CD4-positive, alpha-beta memory T cell (primary cell): ENCODE results near the gene IGF2. TPM values are rescaled to one million over a fixed set of nuclear protein-coding genes. Genes with fewer than 3 reads are reported as not detected.

ENCODE experiments used
- CTCF ChIA-PET: fragments of 350-600 bp; sonication (Branson Sonifier 250); formaldehyde crosslinking; loops from one replicate; lab custom pipeline; 2021; ENCODE audit warnings: inconsistent platforms; ENCODE audit not compliant: partially characterized antibody; lab: Charles Lee
- POLR2A ChIA-PET: fragments of 350-600 bp; sonication (Branson Sonifier 250); formaldehyde crosslinking; loops from one replicate; lab custom pipeline; 2021; ENCODE audit not compliant: partially characterized antibody; lab: Charles Lee
- DNase-seq, 5 donors: peaks; one replicate each; pipeline versions ENCODE4 v3.0.0 to v3.0.0-alpha.2; 2020 to 2022; ENCODE audit warnings: mixed read lengths in 1 of 5
- H3K27ac ChIP-seq: one replicate; pipeline ENCODE4 v1.7.0; 2013; ENCODE audit warnings: low read depth, low read length
- H3K27me3 ChIP-seq: 2 replicates; pipeline ENCODE4 v1.7.0; 2013; ENCODE audit warnings: mild to moderate bottlenecking, low read length, moderate library complexity; ENCODE audit not compliant: insufficient read depth
- H3K36me3 ChIP-seq: 2 replicates; pipeline ENCODE4 v1.7.0; 2013; ENCODE audit warnings: mild to moderate bottlenecking, low read length, moderate library complexity; ENCODE audit not compliant: insufficient read depth
- H3K4me1 ChIP-seq: 2 replicates; pipeline ENCODE4 v1.7.0; 2013; ENCODE audit warnings: mild to moderate bottlenecking, low read length, moderate library complexity; ENCODE audit not compliant: insufficient read depth
- H3K4me3 ChIP-seq, 2 donors: one replicate each; pipeline ENCODE4 v1.7.0; 2013; ENCODE audit warnings: low read length in 2 of 2, mild to moderate bottlenecking in 1 of 2
- H3K9me3 ChIP-seq, 2 donors: one replicate each; pipeline ENCODE4 v1.7.0; 2013; ENCODE audit warnings: low read length in 2 of 2, control low read depth in 1 of 2; ENCODE audit not compliant: control insufficient read depth in 1 of 2
- H3K27ac Mint-ChIP-seq, 7 donors: one replicate each; pipeline ENCODE4 v1.8.0; 2020 to 2021; ENCODE audit warnings: mixed read lengths in 7 of 7, mild to moderate bottlenecking in 6 of 7, inconsistent platforms in 3 of 7, moderate library complexity in 3 of 7
- H3K27me3 Mint-ChIP-seq, 2 donors: one replicate each; pipeline ENCODE4 v1.8.0; 2020 to 2021; ENCODE audit warnings: mixed read lengths in 2 of 2
- H3K36me3 Mint-ChIP-seq, 2 donors: one replicate each; pipeline ENCODE4 v1.8.0; 2020 to 2021; ENCODE audit warnings: mixed read lengths in 2 of 2, inconsistent platforms in 1 of 2, mild to moderate bottlenecking in 1 of 2
- H3K4me1 Mint-ChIP-seq, 4 donors: one replicate each; pipeline ENCODE4 v1.8.0; 2020 to 2021; ENCODE audit warnings: mixed read lengths in 4 of 4, mild to moderate bottlenecking in 1 of 4
- H3K4me3 Mint-ChIP-seq, 8 donors: one replicate each; pipeline ENCODE4 v1.8.0; 2020 to 2021; ENCODE audit warnings: mixed read lengths in 8 of 8, mild to moderate bottlenecking in 7 of 8, moderate library complexity in 6 of 8, inconsistent platforms in 3 of 8
- H3K9me3 Mint-ChIP-seq, 8 donors: one replicate each; pipeline ENCODE4 v1.8.0; 2020 to 2021; ENCODE audit warnings: mixed read lengths in 8 of 8, mild to moderate bottlenecking in 5 of 8, inconsistent platforms in 3 of 8, moderate library complexity in 1 of 8
- intact Hi-C: fragments of 100-400 bp; cut with micrococcal nuclease; formaldehyde crosslinking; loops from one replicate; pipeline ENCODE4 v1.15.1; 2023
- polyA plus RNA-seq, 2 donors: library from polyadenylated mRNA; unstranded; fragments of 300-500 nt; fragmentation: Illumina TruSeq; gene quantifications; one replicate each; pipeline ENCODE4 v1.2.3, GENCODE V29; 2021
- total RNA-seq, 2 experiments: library from RNA; stranded (reverse); gene quantifications; one replicate each; pipeline ENCODE4 v1.2.3, GENCODE V29; 2021

IGF2 gene
- total RNA-seq (not detected), polyA plus RNA-seq (not detected)

DNA sequence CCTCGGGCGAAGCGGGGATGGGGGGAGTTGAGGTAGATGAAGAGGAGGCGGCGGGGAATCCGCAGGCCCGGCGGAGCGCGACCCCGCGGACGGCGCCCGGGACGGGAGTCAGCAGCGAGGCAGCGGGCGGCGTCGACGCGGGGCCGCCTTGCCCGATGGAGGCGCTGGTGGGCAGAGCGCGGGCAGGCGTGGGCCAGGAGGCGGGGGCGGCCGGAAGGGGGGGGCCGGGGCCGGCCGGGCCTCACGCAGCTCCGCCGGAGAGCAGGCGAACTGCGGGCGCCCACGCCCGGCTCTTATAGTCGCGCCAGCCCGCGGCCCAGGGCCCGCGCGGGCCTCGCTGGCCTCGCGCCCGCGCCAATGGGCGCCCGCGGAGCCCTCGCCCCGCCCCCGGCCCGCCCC is at the start of gene IGF2:
IGF2 (minus strand) TSS at position 267 of the 399 bp plus-strand sequence. CDS start 3,866 bp downstream, outside the sequence.
- Mint-ChIP-seq H3K4me3 (peak within 1 kb of the TSS; percentile 76 to 92 (median 86)), H3K27me3 (peaks cover 38 to 42% of the 10 kb centered on the region in 2 donors), H3K4me1 (peaks cover 0 to 25% (median 5%) of the 10 kb centered on the region in 4 donors), H3K9me3 (peaks cover 0 to 6% (median 0%) of the 10 kb centered on the region in 8 donors), H3K36me3 (no peaks in the 10 kb centered on the region), H3K27ac (peak within 1 kb of the TSS in 1 of 7 donors; percentile 24)
- Histone ChIP-seq H3K27ac (no peak within 1 kb of the TSS), H3K4me1 (peaks cover 20% of the 10 kb centered on the region), H3K27me3 (peaks cover 27% of the 10 kb centered on the region), H3K36me3 (no peaks in the 10 kb centered on the region), H3K9me3 (no peaks in the 10 kb centered on the region), H3K4me3 (no peak within 1 kb of the TSS)
- DNase-seq, result peak in 1 of 5 donors; percentile 11
- intact Hi-C loops, result no loop called here
- POLR2A ChIA-PET, result no interaction called here
- CTCF ChIA-PET, result no interaction called here

- no peak overlapping the region for H3K27ac ChIP-seq
Observed at GRCh38 chr11:2188745-2189144, 49.6 kb upstream of the IGF2 start.

DNA sequence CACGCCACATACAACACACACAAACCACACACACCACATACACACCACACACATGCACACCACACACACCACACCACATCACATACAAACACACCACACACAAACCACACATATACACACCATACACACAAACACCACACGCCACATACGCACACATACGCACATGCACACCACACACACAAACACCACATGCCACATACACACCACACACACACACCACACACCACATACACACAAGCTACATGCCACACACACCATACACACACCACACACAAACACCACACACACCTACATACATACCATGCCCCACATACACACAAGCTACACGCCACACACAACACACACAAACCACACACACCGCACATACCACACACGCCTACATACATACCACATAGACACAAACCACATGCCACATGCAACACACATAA is 48.1 kb upstream of the IGF2 start:
- POLR2A ChIA-PET, result interaction anchor here (1.4 kb wide), 1 partner anchor 233 kb away, joined by 3 read pairs; no protein-coding TSS in a partner anchor
- intact Hi-C loops, result no loop called here

More at GRCh38 chr11:2188745-2189144, 49.6 kb upstream of the IGF2 start:
- POLR2A ChIA-PET, result no interaction called here
- H3K36me3 ChIP-seq, result no peaks in the 10 kb centered on the region
- peaks cover 6% of the 10 kb centered on the region for H3K27me3 ChIP-seq
- no peaks in the 10 kb centered on the region for H3K9me3 Mint-ChIP-seq
- H3K27ac Mint-ChIP-seq, result peak overlapping the region in 1 of 7 donors; percentile 52
- H3K4me1 Mint-ChIP-seq, result peaks cover 0 to 6% (median 1%) of the 10 kb centered on the region in 4 donors
- H3K36me3 Mint-ChIP-seq, result no peaks in the 10 kb centered on the region
- H3K27me3 Mint-ChIP-seq, result peaks cover 8 to 20% of the 10 kb centered on the region in 2 donors
- H3K9me3 ChIP-seq, result no peaks in the 10 kb centered on the region
- H3K4me3 Mint-ChIP-seq, result no peak overlapping the region
- intact Hi-C loops, result no loop called here
- H3K4me1 ChIP-seq, result no peaks in the 10 kb centered on the region
- no peak for DNase-seq
- CTCF ChIA-PET, result no interaction called here
- H3K4me3 ChIP-seq, result no peak overlapping the region

GRCh38 chr11:2186669-2187279 is 47.6 kb upstream of the IGF2 start:
- CTCF ChIA-PET, result interaction anchor here (0.9 to 2.5 kb wide), 5 partner anchors 114 to 236 kb away, joined by 3 to 25 read pairs (median 5); no protein-coding TSS in a partner anchor
- H3K9me3 Mint-ChIP-seq, result no peaks in the 10 kb centered on the region
- peaks cover 8 to 22% of the 10 kb centered on the region in 2 donors for H3K27me3 Mint-ChIP-seq

More for the DNA sequence above, 48.1 kb upstream of the IGF2 start:
- Histone ChIP-seq H3K9me3 (no peaks in the 10 kb centered on the region), H3K4me3 (no peak overlapping the region), H3K4me1 (no peaks in the 10 kb centered on the region), H3K36me3 (no peaks in the 10 kb centered on the region), H3K27ac (no peak overlapping the region), H3K27me3 (peaks cover 6% of the 10 kb centered on the region)
- Mint-ChIP-seq H3K4me3 (no peak overlapping the region), H3K27me3 (peaks cover 8 to 22% of the 10 kb centered on the region in 2 donors), H3K9me3 (no peaks in the 10 kb centered on the region), H3K36me3 (no peaks in the 10 kb centered on the region), H3K27ac (no peak overlapping the region), H3K4me1 (peaks cover 0 to 6% (median 3%) of the 10 kb centered on the region in 4 donors)
- DNase-seq, result no peak
- CTCF ChIA-PET, result interaction anchor here (1.2 to 2.5 kb wide), 3 partner anchors 114 to 233 kb away, joined by 3 to 25 read pairs (median 5); no protein-coding TSS in a partner anchor

GRCh38 chr11:2185324-2186085 is 46.3 kb upstream of the IGF2 start:
- Mint-ChIP-seq H3K27ac (no peak overlapping the region), H3K9me3 (no peaks in the 10 kb centered on the region), H3K27me3 (peaks cover 8 to 18% of the 10 kb centered on the region in 2 donors), H3K36me3 (no peaks in the 10 kb centered on the region), H3K4me1 (peaks cover 0 to 3% (median under 1%) of the 10 kb centered on the region in 4 donors), H3K4me3 (no peak overlapping the region)
- H3K27me3 ChIP-seq, result peaks cover 6% of the 10 kb centered on the region
- H3K36me3 ChIP-seq, result no peaks in the 10 kb centered on the region
- no peak overlapping the region for H3K27ac ChIP-seq
- ChIA-PET CTCF (interaction anchor here (0.6 to 2.5 kb wide), 7 partner anchors 9 to 237 kb away, joined by 4 to 25 read pairs (median 5); no protein-coding TSS in a partner anchor), POLR2A (interaction anchor here (1.4 kb wide), 1 partner anchor 235 kb away, joined by 3 read pairs; no protein-coding TSS in a partner anchor)
- no peaks in the 10 kb centered on the region for H3K9me3 ChIP-seq
- no peaks in the 10 kb centered on the region for H3K4me1 ChIP-seq
- DNase-seq, result no peak
- intact Hi-C loops, result loop anchor here (1.0 kb wide), 1 partner anchor 235 kb away; no protein-coding TSS in a partner anchor
- no peak overlapping the region for H3K4me3 ChIP-seq

More at GRCh38 chr11:2186669-2187279, 47.6 kb upstream of the IGF2 start:
- intact Hi-C loops, result loop anchor here (1.0 kb wide), 1 partner anchor 234 kb away; no protein-coding TSS in a partner anchor
- peaks cover 0 to 6% (median 3%) of the 10 kb centered on the region in 4 donors for H3K4me1 Mint-ChIP-seq
- POLR2A ChIA-PET, result interaction anchor here (1.4 kb wide), 1 partner anchor 234 kb away, joined by 3 read pairs; no protein-coding TSS in a partner anchor
- no peaks in the 10 kb centered on the region for H3K4me1 ChIP-seq
- H3K36me3 ChIP-seq, result no peaks in the 10 kb centered on the region
- no peak overlapping the region for H3K4me3 Mint-ChIP-seq
- peak in 4 of 5 donors; percentile 31 to 40 (median 36) for DNase-seq
- no peaks in the 10 kb centered on the region for H3K9me3 ChIP-seq
- H3K27ac ChIP-seq, result no peak overlapping the region
- H3K27ac Mint-ChIP-seq, result no peak overlapping the region
- no peaks in the 10 kb centered on the region for H3K36me3 Mint-ChIP-seq
- H3K27me3 ChIP-seq, result peaks cover 6% of the 10 kb centered on the region
- H3K4me3 ChIP-seq, result no peak overlapping the region

GRCh38 chr11:2182692-2183474 is 43.7 kb upstream of the IGF2 start:
- H3K4me1 Mint-ChIP-seq, result peaks cover 0 to 3% (median 0%) of the 10 kb centered on the region in 4 donors
- Histone ChIP-seq H3K27ac (no peak overlapping the region), H3K9me3 (no peaks in the 10 kb centered on the region), H3K27me3 (peaks cover 6% of the 10 kb centered on the region), H3K4me1 (no peaks in the 10 kb centered on the region), H3K4me3 (no peak overlapping the region), H3K36me3 (no peaks in the 10 kb centered on the region)
- ChIA-PET POLR2A (no interaction called here), CTCF (no interaction called here)
- no peak for DNase-seq
- H3K4me3 Mint-ChIP-seq, result no peak overlapping the region
- no peaks in the 10 kb centered on the region for H3K36me3 Mint-ChIP-seq
- H3K27me3 Mint-ChIP-seq, result peaks cover 8 to 11% of the 10 kb centered on the region in 2 donors
- intact Hi-C loops, result no loop called here
- no peaks in the 10 kb centered on the region for H3K9me3 Mint-ChIP-seq
- H3K27ac Mint-ChIP-seq, result no peak overlapping the region
